Activated CD8-positive, alpha-beta T cell treated with anti-CD3 and anti-CD28 coated beads, Interleukin-2, amount 10 ng/mL, durations not matched to agents 7 days and 5 days (primary cell): ENCODE data around the gene PRSS23. TPM values are rescaled to one million over a fixed set of nuclear protein-coding genes. Genes with fewer than 3 reads are reported as not detected.
"Not testable (repeated sequence)": the region's sequence is repeated elsewhere in the genome, so short reads cannot be mapped to it uniquely, and the experiment has no call there.

ENCODE experiments used
- ATAC-seq: fragments of 150-1000 bp; cut with Tn5 transposase; one replicate; pipeline ENCODE4 v1.10.0; 2021; ENCODE audit warnings: moderate library complexity
- CTCF ChIA-PET: fragments of 350-600 bp; sonication (Branson Sonifier 250); formaldehyde crosslinking; loops from one replicate; lab custom pipeline; 2021; ENCODE audit warnings: antibody characterized with exemption; lab: Charles Lee
- POLR2A ChIA-PET: fragments of 350-600 bp; sonication (Branson Sonifier 250); formaldehyde crosslinking; loops from one replicate; lab custom pipeline; 2021; ENCODE audit warnings: antibody characterized with exemption; lab: Charles Lee
- DNase-seq: peaks from one replicate; pipeline ENCODE4 v3.0.0-alpha.2; 2020
- H3K27ac Mint-ChIP-seq: one replicate; pipeline ENCODE4 v1.8.0; 2021; ENCODE audit warnings: mild to moderate bottlenecking, mixed read lengths
- H3K27me3 Mint-ChIP-seq: one replicate; pipeline ENCODE4 v1.8.0; 2021; ENCODE audit warnings: low read depth, mixed read lengths
- H3K36me3 Mint-ChIP-seq: one replicate; pipeline ENCODE4 v1.8.0; 2021; ENCODE audit warnings: low read depth, mixed read lengths
- H3K4me1 Mint-ChIP-seq: one replicate; pipeline ENCODE4 v1.8.0; 2021; ENCODE audit warnings: low read depth, mixed read lengths
- H3K4me3 Mint-ChIP-seq: one replicate; pipeline ENCODE4 v1.8.0; 2021; ENCODE audit warnings: mild to moderate bottlenecking, mixed read lengths
- H3K9me3 Mint-ChIP-seq: one replicate; pipeline ENCODE4 v1.8.0; 2022; ENCODE audit warnings: mixed read lengths; ENCODE audit not compliant: insufficient read depth
- total RNA-seq, 2 experiments: library from RNA; stranded (reverse); gene quantifications; one replicate each; pipeline ENCODE4 v1.2.3, GENCODE V29; 2021

Gene PRSS23, protein sequence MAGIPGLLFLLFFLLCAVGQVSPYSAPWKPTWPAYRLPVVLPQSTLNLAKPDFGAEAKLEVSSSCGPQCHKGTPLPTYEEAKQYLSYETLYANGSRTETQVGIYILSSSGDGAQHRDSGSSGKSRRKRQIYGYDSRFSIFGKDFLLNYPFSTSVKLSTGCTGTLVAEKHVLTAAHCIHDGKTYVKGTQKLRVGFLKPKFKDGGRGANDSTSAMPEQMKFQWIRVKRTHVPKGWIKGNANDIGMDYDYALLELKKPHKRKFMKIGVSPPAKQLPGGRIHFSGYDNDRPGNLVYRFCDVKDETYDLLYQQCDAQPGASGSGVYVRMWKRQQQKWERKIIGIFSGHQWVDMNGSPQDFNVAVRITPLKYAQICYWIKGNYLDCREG
- total RNA-seq, result under 1 TPM in 1 of 2 experiments, not detected in 1; 0.16 TPM

GRCh38 chr11:86800076-86800959 is at the start of gene PRSS23:
Gene PRSS23, plus strand, starts transcription at chr11:86800542. Its CDS starts 7,102 bp downstream, at chr11:86807644.
- POLR2A ChIA-PET, result no interaction called here
- Mint-ChIP-seq H3K4me1 (peaks cover 9% of the 10 kb centered on the region), H3K9me3 (no peaks in the 10 kb centered on the region), H3K27me3 (peaks cover 48% of the 10 kb centered on the region), H3K27ac (no peak within 1 kb of the TSS), H3K36me3 (no peaks in the 10 kb centered on the region), H3K4me3 (peak within 1 kb of the TSS; percentile 47)
- ATAC-seq (peak; percentile 93), DNase-seq (peak; percentile 30)
- CTCF ChIA-PET, result interaction anchor here (0.9 to 1.2 kb wide), 3 partner anchors 21 to 344 kb away, joined by 3 to 4 read pairs (median 3); no protein-coding TSS in a partner anchor

DNA sequence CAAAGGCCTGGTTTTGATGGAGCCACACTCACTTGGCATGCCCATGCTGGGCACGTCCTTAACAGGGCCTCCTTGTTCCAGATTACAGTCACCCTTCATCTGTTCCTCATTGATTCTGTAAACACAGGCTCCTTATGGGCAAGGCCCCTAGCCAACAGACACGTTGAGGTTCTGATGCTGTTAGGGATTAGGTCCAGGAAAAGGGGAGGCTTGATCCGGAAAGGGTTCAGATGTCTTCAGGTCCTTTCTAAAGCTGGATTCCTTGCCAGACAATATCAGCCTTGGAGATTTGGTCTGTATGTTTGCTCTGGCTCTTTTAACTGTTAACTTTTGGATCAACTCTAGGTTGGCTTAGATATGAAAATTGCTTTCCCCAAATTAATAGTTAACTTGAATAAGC is 46.9 kb upstream of the PRSS23 start:
- CTCF ChIA-PET, result no interaction called here
- Mint-ChIP-seq H3K9me3 (no peaks in the 10 kb centered on the region), H3K4me1 (no peaks in the 10 kb centered on the region), H3K27ac (no peak overlapping the region), H3K27me3 (peaks cover 7% of the 10 kb centered on the region), H3K4me3 (no peak overlapping the region), H3K36me3 (no peaks in the 10 kb centered on the region)
- ATAC-seq, result no peak
- POLR2A ChIA-PET, result no interaction called here
- no peak for DNase-seq

DNA sequence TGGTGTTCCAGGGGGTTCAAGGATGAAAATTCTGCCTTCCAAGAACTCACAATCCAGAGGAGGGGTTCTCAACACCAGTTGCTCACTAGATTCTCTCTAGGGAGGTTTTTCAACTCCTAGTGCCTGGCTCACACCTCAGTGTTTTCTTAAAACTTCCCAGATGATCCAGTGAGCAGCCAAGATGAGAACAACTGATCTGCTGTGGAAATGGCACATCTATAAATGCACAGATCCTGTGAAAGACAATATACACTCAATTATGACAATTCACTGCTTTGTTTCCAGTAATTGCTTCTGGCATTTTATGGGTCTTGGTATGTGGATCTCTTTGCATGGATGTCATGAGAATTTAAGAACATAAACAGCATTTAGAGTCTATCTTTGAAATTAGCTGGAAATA is 45.2 kb upstream of the PRSS23 start:
- POLR2A ChIA-PET, result no interaction called here
- ATAC-seq, result no peak
- no peak overlapping the region for H3K27ac Mint-ChIP-seq
- no peak for DNase-seq
- no peak overlapping the region for H3K4me3 Mint-ChIP-seq
- no peaks in the 10 kb centered on the region for H3K4me1 Mint-ChIP-seq
- peaks cover 5% of the 10 kb centered on the region for H3K27me3 Mint-ChIP-seq
- H3K36me3 Mint-ChIP-seq, result no peaks in the 10 kb centered on the region
- CTCF ChIA-PET, result no interaction called here
- no peaks in the 10 kb centered on the region for H3K9me3 Mint-ChIP-seq

GRCh38 chr11:86758171-86758570 is 42.2 kb upstream of the PRSS23 start:
- ChIA-PET POLR2A (no interaction called here), CTCF (no interaction called here)
- no peak overlapping the region for H3K27ac Mint-ChIP-seq
- H3K4me3 Mint-ChIP-seq, result no peak overlapping the region
- H3K9me3 Mint-ChIP-seq, result no peaks in the 10 kb centered on the region
- DNase-seq (no peak), ATAC-seq (no peak)
- no peaks in the 10 kb centered on the region for H3K36me3 Mint-ChIP-seq
- H3K4me1 Mint-ChIP-seq, result no peaks in the 10 kb centered on the region
- peaks cover 4% of the 10 kb centered on the region for H3K27me3 Mint-ChIP-seq

GRCh38 chr11:86760577-86760976 is 39.8 kb upstream of the PRSS23 start:
- no peak overlapping the region for H3K27ac Mint-ChIP-seq
- peaks cover 8% of the 10 kb centered on the region for H3K27me3 Mint-ChIP-seq
- CTCF ChIA-PET, result no interaction called here
- no peaks in the 10 kb centered on the region for H3K9me3 Mint-ChIP-seq
- DNase-seq (no peak), ATAC-seq (no peak)
- no peaks in the 10 kb centered on the region for H3K36me3 Mint-ChIP-seq
- H3K4me3 Mint-ChIP-seq, result no peak overlapping the region
- POLR2A ChIA-PET, result no interaction called here
- no peaks in the 10 kb centered on the region for H3K4me1 Mint-ChIP-seq

- Mint-ChIP-seq H3K4me1 (no peaks in the 10 kb centered on the region), H3K9me3 (no peaks in the 10 kb centered on the region), H3K27ac (no peak overlapping the region), H3K4me3 (no peak overlapping the region), H3K36me3 (no peaks in the 10 kb centered on the region), H3K27me3 (peaks cover 10% of the 10 kb centered on the region)
- ATAC-seq, result no peak
- DNase-seq, result no peak
- CTCF ChIA-PET, result no interaction called here
- POLR2A ChIA-PET, result no interaction called here
Observed at GRCh38 chr11:86761978-86762377, 38.4 kb upstream of the PRSS23 start.

DNA sequence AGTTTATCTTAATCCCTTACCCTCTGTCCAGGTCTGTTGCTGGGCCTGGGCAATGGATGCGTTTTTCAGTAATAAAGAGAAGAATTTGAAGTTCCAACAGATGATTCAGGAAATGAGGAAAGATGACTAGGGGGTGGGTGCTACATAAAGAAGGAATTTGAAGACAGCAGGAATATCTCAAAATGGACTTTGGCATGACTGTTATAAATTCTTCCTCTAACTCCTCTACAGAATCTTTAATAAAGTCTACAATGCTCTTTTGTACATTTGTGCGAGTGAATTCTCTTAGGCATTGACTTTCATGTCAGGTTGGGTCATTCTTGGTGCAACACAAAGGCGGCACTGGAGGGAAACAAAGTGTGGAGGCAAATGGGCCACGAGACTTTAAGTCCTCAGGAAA is 35.1 kb upstream of the PRSS23 start:
- no peak for ATAC-seq
- Mint-ChIP-seq H3K27me3 (peaks cover 14% of the 10 kb centered on the region), H3K4me1 (no peaks in the 10 kb centered on the region), H3K36me3 (no peaks in the 10 kb centered on the region), H3K27ac (no peak overlapping the region), H3K9me3 (no peaks in the 10 kb centered on the region), H3K4me3 (no peak overlapping the region)
- POLR2A ChIA-PET, result no interaction called here
- CTCF ChIA-PET, result no interaction called here
- DNase-seq, result no peak

DNA sequence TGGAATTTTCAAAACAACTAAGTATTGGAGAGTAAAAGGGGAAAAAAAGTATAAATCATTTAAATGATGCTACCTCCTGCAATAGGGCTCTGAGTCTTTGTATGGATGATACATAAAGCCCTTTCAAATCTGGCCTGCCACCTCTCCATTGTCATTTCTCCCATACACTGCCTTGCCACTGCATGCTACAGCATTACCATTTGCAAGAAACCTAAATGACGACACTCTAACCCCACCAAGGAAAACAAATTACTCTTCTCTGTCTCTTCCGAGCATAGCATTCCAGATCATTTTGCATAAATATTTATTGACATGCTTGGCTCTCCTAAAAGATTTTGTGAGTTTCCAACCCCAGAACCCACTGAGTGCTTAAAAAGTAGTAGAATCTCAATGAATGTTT is 34.5 kb upstream of the PRSS23 start:
- Mint-ChIP-seq H3K36me3 (no peaks in the 10 kb centered on the region), H3K4me1 (no peaks in the 10 kb centered on the region), H3K9me3 (no peaks in the 10 kb centered on the region), H3K27me3 (peaks cover 10% of the 10 kb centered on the region), H3K27ac (no peak overlapping the region), H3K4me3 (no peak overlapping the region)
- POLR2A ChIA-PET, result no interaction called here
- ATAC-seq (no peak), DNase-seq (no peak)
- CTCF ChIA-PET, result no interaction called here

- Mint-ChIP-seq H3K9me3 (no peaks in the 10 kb centered on the region), H3K36me3 (no peaks in the 10 kb centered on the region), H3K27me3 (peaks cover 10% of the 10 kb centered on the region), H3K4me1 (no peaks in the 10 kb centered on the region), H3K27ac (no peak overlapping the region), H3K4me3 (no peak overlapping the region)
- no peak for DNase-seq
- ChIA-PET CTCF (no interaction called here), POLR2A (no interaction called here)
- ATAC-seq, result no peak
Observed at GRCh38 chr11:86769219-86769618, 31.1 kb upstream of the PRSS23 start.

DNA sequence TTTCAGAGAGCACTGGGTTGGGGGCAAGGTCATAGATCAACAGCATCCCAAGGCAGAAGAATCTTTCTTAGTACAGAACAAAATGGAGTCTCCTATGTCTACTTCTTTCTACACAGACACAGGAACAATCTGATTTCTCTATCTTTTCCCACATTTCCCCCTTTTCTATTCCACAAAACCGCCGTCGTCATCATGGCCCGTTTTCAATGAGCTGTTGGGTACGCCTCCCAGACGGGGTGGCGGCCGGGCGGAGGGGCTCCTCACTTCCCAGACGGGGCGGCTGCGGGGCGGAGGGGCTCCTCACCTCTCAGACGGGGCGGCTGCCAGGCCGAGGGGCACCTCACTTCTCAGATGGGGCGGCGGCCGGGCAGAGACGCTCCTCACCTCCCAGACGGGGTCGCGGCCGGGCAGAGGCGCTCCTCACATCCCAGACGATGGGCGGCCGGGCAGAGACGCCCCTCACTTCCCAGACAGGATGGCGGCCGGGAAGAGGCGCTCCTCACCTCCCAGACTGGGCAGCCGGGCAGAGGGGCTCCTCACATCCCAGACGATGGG is 29.8 kb upstream of the PRSS23 start:
- H3K36me3 Mint-ChIP-seq, DNase-seq, POLR2A ChIA-PET, H3K4me3 Mint-ChIP-seq, H3K27me3 Mint-ChIP-seq, H3K9me3 Mint-ChIP-seq, ATAC-seq, CTCF ChIA-PET, H3K27ac Mint-ChIP-seq, H3K4me1 Mint-ChIP-seq: not testable (repeated sequence)

DNA sequence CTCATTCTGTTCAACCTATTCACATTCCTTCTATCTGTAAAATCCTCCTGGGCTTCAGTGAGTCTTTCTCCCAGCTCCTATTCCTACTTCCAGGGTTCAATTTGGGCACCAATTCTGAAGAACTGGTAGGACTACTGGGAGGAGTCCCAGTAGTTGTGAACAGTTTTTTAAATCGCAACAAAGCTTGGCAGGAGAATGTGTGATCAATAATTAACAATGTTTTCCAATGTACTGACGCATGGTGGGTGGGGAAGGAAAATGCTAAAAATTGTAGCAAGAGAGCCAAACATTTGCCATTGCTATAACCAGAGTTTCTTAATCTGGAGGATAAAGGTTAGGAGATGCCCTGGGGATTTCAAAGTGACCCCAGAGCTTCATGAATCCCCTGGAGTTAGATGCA is 27.3 kb upstream of the PRSS23 start:
- H3K4me3 Mint-ChIP-seq, result no peak overlapping the region
- CTCF ChIA-PET, result no interaction called here

More for the DNA sequence above, 27.3 kb upstream of the PRSS23 start:
- Mint-ChIP-seq H3K27me3 (peaks cover 8% of the 10 kb centered on the region), H3K36me3 (no peaks in the 10 kb centered on the region), H3K9me3 (no peaks in the 10 kb centered on the region), H3K27ac (no peak overlapping the region), H3K4me1 (no peaks in the 10 kb centered on the region)
- POLR2A ChIA-PET, result no interaction called here
- ATAC-seq (no peak), DNase-seq (no peak)
